Activated CD4-positive, alpha-beta memory T cell treated with anti-CD3 and anti-CD28 coated beads for 36 hours (primary cell): ENCODE measurements around the gene MYH9. TPM values are rescaled to one million over a fixed set of nuclear protein-coding genes. Genes with fewer than 3 reads are reported as not detected.
A peak's percentile ranks its signal among the peaks of the same experiment; 100 is the strongest.
"Not testable (repeated sequence)": the region's sequence is repeated elsewhere in the genome, so short reads cannot be mapped to it uniquely, and the experiment has no call there.

Experiments used
- CTCF ChIA-PET: fragments of 350-600 bp; sonication (Branson Sonifier 250); formaldehyde crosslinking; loops from one replicate; lab custom pipeline; 2021; ENCODE audit warnings: antibody characterized with exemption, inconsistent platforms; lab: Charles Lee
- POLR2A ChIA-PET: fragments of 350-600 bp; sonication (Branson Sonifier 250); formaldehyde crosslinking; loops from one replicate; lab custom pipeline; 2021; ENCODE audit warnings: antibody characterized with exemption; lab: Charles Lee
- DNase-seq: peaks from one replicate; pipeline ENCODE4 v3.0.0-alpha.2; 2020
- H3K27ac Mint-ChIP-seq: one replicate; pipeline ENCODE4 v1.8.0; 2021; ENCODE audit warnings: mixed read lengths
- H3K27me3 Mint-ChIP-seq: one replicate; pipeline ENCODE4 v1.8.0; 2021; ENCODE audit warnings: mixed read lengths
- H3K36me3 Mint-ChIP-seq: one replicate; pipeline ENCODE4 v1.8.0; 2021; ENCODE audit warnings: mixed read lengths
- H3K4me1 Mint-ChIP-seq: one replicate; pipeline ENCODE4 v1.8.0; 2021; ENCODE audit warnings: low read depth, mixed read lengths
- H3K4me3 Mint-ChIP-seq: one replicate; pipeline ENCODE4 v1.8.0; 2021; ENCODE audit warnings: mild to moderate bottlenecking, mixed read lengths
- H3K9me3 Mint-ChIP-seq: one replicate; pipeline ENCODE4 v1.8.0; 2021; ENCODE audit warnings: mixed read lengths
- intact Hi-C: fragments of 100-400 bp; cut with micrococcal nuclease; formaldehyde crosslinking; loops from one replicate; pipeline ENCODE4 v1.15.1; 2023
- total RNA-seq, 2 experiments: library from RNA; stranded (reverse); gene quantifications; one replicate each; pipeline ENCODE4 v1.2.3, GENCODE V29; 2021

MYH9 gene
- total RNA-seq, 2 experiments from 2014 or later: 712 to 720 TPM

DNA sequence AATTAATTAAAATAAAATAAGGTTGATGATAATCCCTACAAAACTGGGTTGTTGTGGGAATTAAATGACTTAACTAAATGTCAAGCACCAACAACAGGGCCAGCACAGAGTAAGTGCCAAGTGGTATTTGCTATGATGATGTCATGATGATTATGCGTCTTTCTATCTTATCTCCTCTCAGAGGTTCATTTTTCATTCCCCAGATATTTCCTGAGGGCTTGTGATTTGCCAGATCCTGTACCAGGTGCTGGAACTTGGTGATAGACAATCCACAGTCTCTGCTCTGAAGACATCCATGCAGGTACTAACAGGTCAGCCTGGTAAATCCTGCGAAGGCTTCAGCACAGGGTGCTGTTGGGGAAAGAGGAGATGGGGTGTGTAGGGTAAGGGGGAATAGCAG is 8.1 kb upstream of the MYH9 start:
- ChIA-PET CTCF (interaction anchor here (0.6 to 0.7 kb wide), 2 partner anchors 68 to 88 kb away, joined by 3 read pairs; no protein-coding TSS in a partner anchor), POLR2A (no interaction called here)
- intact Hi-C loops: no loop called here
- Mint-ChIP-seq H3K4me1 (peaks cover 21% of the 10 kb centered on the region), H3K27ac (peak overlapping the region; percentile 21), H3K36me3 (no peaks in the 10 kb centered on the region), H3K27me3 (no peaks in the 10 kb centered on the region), H3K4me3 (no peak overlapping the region), H3K9me3 (no peaks in the 10 kb centered on the region)
- no peak for DNase-seq

DNA sequence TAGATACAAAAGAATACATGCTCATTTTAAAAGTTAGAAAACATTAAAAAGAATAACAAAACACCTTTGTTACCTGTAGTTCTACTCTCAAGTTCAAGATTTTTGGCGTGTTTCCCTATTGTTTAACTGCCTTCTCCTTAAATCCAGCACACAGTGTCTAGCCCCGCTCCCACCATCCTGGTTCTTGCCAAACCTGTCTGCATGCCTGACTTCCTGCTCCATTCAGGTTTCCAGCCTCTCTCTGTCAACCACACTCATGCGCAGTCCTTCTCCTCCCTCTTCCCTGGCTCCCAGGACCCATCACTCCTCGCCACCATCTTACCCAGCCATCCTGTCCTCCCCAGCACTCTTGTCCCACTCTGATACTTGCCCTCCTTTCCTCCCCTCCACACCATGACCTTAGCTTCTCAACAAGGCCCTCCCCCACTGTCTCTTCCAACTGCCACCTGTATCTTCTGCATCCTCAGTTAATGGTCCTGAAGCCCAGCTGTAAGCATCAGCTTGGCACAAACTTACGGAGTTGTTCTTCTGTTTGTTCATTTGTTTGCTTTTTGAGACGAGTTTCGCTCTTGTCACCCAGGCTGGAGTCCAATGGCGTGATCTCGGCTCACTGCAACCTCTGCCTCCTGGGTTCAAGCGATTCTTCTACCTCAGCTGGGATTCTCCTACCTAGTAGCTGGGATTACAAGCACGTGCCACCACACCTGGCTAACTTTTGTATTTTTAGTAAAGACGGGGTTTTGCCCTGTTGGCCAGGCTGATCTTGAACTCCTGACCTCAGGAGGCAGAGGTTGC is 7.5 kb upstream of the MYH9 start:
- no peaks in the 10 kb centered on the region for H3K9me3 Mint-ChIP-seq
- H3K27ac Mint-ChIP-seq: peak overlapping the region; percentile 42
- intact Hi-C loops: no loop called here
- DNase-seq: no peak
- CTCF ChIA-PET: interaction anchor here (1.2 to 1.5 kb wide), 2 partner anchors 75 to 94 kb away, joined by 3 to 5 read pairs; no protein-coding TSS in a partner anchor
- POLR2A ChIA-PET: no interaction called here
- no peaks in the 10 kb centered on the region for H3K27me3 Mint-ChIP-seq
- no peaks in the 10 kb centered on the region for H3K36me3 Mint-ChIP-seq
- H3K4me1 Mint-ChIP-seq: peaks cover 21% of the 10 kb centered on the region
- H3K4me3 Mint-ChIP-seq: no peak overlapping the region

DNA sequence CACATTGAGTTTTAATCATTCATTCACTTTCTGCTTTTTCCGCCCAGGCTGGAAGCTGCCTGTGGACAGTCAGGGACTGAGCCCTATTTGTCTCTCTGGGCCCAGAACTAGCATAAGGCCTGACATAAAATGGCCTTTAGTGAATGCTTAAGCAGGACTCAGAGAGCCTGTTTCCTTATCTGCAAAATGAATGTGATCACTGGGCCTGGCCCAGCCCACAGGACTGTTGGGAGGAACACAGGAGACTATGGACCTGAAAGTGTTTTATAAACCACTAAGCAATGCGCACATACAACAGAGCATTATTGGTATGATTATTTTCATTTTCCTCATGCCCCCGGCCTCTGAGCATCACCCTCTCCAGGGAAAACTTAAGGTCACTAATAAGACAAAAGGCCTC is 3.9 kb upstream of the MYH9 start:
- H3K27me3 Mint-ChIP-seq: no peaks in the 10 kb centered on the region
- ChIA-PET CTCF (no interaction called here), POLR2A (no interaction called here)
- no peak overlapping the region for H3K4me3 Mint-ChIP-seq
- H3K4me1 Mint-ChIP-seq: peaks cover 14% of the 10 kb centered on the region
- intact Hi-C loops: no loop called here
- DNase-seq: no peak
- H3K27ac Mint-ChIP-seq: no peak overlapping the region
- H3K36me3 Mint-ChIP-seq: peaks cover 2% of the 10 kb centered on the region
- no peaks in the 10 kb centered on the region for H3K9me3 Mint-ChIP-seq

DNA sequence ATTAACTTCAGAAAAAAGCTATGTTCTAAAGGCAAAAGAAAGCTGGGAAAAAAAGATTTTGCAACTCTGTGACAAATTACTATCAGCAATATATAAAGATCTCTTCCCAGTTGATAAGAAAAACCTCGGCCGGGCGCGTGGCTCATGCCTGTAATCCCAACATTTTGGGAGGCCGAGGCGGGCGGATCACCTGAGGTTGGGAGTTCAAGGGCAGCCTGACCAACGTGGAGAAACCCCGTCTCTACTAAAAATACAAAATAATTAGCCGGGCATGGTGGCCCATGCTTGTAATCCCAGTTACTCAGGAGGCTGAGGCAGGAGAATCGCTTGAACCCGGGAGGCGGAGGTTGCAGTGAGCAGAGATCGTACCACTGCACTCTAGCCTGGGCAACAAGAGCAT is 1.4 kb upstream of the MYH9 start:
- intact Hi-C loops: loop anchor here (2.0 kb wide), 1 partner anchor 16 kb away; no protein-coding TSS in a partner anchor
- Mint-ChIP-seq H3K36me3 (peaks cover 26% of the 10 kb centered on the region), H3K4me3 (peak overlapping the region; percentile 95), H3K4me1 (peaks cover 21% of the 10 kb centered on the region)
- H3K27me3 Mint-ChIP-seq, H3K27ac Mint-ChIP-seq, DNase-seq, H3K9me3 Mint-ChIP-seq: not testable (repeated sequence)
- ChIA-PET CTCF (interaction anchor here (1.7 to 3.4 kb wide), 3 partner anchors 82 to 97 kb away, joined by 5 to 12 read pairs (median 7); no protein-coding TSS in a partner anchor), POLR2A (interaction anchor here (1.3 kb wide), 2 partner anchors 12 to 46 kb away, joined by 4 to 6 read pairs; no protein-coding TSS in a partner anchor)

DNA sequence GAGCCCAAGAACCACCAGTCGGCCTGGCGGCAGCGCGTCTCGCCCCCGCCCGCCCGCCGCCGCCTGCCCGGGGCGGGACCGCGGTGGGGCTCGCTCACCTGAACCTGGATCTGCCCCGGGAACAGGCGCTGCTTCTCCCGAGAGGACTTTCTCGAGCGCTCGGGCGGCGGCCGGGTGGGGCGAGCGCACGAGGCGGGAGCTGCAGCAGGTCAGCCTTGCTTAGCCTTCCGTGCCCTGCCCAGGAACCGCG is 133 bp downstream of the MYH9 start:
- Mint-ChIP-seq H3K9me3 (no peaks in the 10 kb centered on the region), H3K36me3 (peaks cover 37% of the 10 kb centered on the region), H3K27ac (peak overlapping the region; percentile 84), H3K4me1 (peaks cover 35% of the 10 kb centered on the region), H3K4me3 (peak overlapping the region; percentile 95), H3K27me3 (no peaks in the 10 kb centered on the region)
- no peak for DNase-seq
- ChIA-PET CTCF (interaction anchor here (0.6 to 5.0 kb wide), 8 partner anchors 18 to 902 kb away, joined by 3 to 34 read pairs (median 5); no protein-coding TSS in a partner anchor), POLR2A (interaction anchor here (0.6 to 1.7 kb wide), 20 partner anchors 8 to 142 kb away, joined by 3 to 12 read pairs (median 4); partner anchors contain the start of genes EIF3D and TXN2)
- intact Hi-C loops: no loop called here

DNA sequence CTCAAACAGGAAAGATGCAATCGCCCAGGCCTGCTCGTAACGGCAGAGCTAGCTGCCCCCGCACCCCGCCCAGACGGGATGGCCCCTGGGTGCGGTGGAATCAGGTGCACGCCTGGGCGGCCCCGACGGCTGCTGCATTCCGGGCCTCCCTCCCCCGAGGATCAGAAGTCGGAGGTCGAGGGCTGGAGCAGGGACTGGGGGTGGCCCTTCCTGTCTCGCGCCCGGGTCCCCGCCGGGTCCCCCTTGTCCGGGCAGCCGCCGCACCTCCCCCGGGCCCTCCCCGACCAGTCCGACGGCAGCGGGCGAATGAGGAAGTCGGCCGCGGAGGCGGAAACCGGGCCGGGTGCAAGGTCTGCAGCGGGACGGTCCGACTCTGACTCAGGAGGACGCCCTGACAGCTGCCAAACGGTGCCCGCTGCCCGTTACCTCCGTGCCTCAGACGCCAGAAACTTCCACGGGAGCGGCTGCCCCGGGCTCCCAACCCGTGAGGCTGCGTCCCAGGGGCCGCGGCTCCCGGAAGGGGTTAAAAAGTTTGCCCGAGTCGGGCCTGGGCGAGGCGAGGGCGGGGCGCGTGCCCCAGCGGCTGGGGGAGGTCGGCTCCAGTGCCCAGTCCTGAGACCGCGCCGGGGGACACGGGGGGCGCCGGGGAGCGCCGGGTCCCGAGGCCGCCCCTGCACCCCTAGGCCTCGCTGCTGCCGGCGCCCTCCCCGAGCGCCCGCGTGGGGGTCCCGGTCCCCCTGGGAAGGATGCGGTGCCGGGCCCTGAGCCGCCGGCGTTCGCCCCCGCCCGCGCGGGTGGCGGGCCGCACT is 663 bp downstream of the MYH9 start:
- POLR2A ChIA-PET: interaction anchor here (0.5 to 4.3 kb wide), 19 partner anchors 9 to 95 kb away, joined by 3 to 39 read pairs (median 4); partner anchors contain the start of gene TXN2
- H3K36me3 Mint-ChIP-seq: peaks cover 37% of the 10 kb centered on the region

DNA sequence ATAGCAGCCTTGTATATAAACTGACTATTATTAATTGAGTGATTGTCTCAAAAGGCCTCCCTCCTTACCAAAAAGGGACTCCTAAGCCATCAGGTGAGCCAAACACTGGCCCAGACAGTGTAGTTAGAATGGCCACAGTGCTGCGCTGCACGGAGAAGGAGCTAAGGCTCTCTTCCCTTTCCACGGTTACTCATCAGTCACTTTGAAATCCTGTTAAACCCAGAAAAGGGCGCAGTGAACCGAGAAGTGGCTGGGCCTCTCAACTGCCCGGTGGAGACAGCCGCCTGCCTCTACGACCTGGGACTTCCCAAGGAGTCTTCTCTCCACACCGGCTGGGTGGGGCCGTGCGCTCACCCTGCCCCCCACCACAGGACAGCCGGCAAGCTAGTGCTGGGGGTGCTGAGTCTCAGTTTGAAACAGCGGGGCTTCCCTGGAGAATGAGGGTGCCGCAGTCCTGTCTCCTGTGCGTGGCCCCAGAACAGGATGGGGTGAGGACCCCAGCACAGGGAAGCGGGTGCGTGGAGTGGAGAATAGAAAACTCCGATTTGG is 1.3 kb downstream of the MYH9 start:
- no peaks in the 10 kb centered on the region for H3K27me3 Mint-ChIP-seq
- peaks cover 41% of the 10 kb centered on the region for H3K36me3 Mint-ChIP-seq
- no peaks in the 10 kb centered on the region for H3K9me3 Mint-ChIP-seq
- intact Hi-C loops: loop anchor here (1.0 kb wide), 4 partner anchors 9 to 54 kb away; no protein-coding TSS in a partner anchor
- POLR2A ChIA-PET: interaction anchor here (0.5 to 4.3 kb wide), 10 partner anchors 8 to 95 kb away, joined by 3 to 39 read pairs (median 3); partner anchors contain the start of gene TXN2
- CTCF ChIA-PET: interaction anchor here (1.0 to 5.0 kb wide), 5 partner anchors 17 to 85 kb away, joined by 3 to 34 read pairs (median 12); no protein-coding TSS in a partner anchor
- peak overlapping the region; percentile 93 for H3K4me3 Mint-ChIP-seq
- peak; percentile 80 for DNase-seq
- peaks cover 45% of the 10 kb centered on the region for H3K4me1 Mint-ChIP-seq
- H3K27ac Mint-ChIP-seq: peak overlapping the region; percentile 97

More for the DNA sequence above, 663 bp downstream of the MYH9 start:
- intact Hi-C loops: loop anchor here (1.0 kb wide), 4 partner anchors 10 to 55 kb away; no protein-coding TSS in a partner anchor
- Mint-ChIP-seq H3K4me3 (peak overlapping the region; percentile 93), H3K4me1 (peaks cover 39% of the 10 kb centered on the region), H3K27me3 (no peaks in the 10 kb centered on the region), H3K9me3 (no peaks in the 10 kb centered on the region), H3K27ac (peak overlapping the region; percentile 97)
- CTCF ChIA-PET: interaction anchor here (1.0 to 5.0 kb wide), 6 partner anchors 18 to 86 kb away, joined by 3 to 34 read pairs (median 10); no protein-coding TSS in a partner anchor
- DNase-seq: peak; percentile 80

DNA sequence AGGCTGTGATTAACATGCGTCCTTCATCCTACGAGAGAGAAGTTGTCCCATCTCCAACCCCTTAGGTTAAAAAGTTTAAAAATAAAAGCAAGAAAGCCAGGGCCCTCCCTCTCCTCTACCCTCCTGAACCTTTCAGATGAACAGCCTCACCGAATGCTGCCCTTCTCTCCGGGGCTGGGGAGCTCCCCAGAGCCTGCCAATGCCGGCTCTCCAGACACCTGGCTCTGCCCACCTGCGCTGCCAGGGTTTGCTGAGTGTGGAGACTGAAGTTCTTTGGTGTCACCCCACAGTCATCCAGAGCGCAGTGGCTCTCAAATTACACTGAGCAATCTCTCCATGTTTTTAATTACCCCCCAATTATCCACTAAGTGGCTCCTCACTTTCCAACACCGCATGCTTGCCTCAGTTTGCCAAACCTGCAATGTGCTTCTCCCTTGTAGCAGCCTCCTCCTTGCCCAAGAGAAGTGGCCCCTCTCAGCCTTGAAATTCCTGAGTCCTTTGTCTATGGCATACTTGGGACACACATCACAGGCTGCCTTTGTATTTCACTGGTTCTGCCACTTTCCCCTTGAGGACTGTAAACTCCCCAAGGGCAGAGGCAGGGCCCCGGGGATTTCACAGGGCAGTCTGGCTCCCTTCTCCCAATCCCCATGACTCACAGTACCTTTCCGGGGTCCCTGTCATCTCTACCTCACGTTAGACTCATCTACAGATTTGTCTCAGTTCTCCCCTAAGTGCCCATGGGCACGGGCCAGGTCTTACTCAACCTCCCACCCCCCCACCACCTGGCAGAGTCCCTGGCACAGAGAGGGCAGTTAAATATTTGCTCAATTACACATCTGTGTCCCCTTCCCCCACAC is 2.0 kb downstream of the MYH9 start:
- H3K4me1 Mint-ChIP-seq: peaks cover 52% of the 10 kb centered on the region
- DNase-seq: peak; percentile 88
- H3K4me3 Mint-ChIP-seq: peak overlapping the region; percentile 93
- peak overlapping the region; percentile 97 for H3K27ac Mint-ChIP-seq
- POLR2A ChIA-PET: interaction anchor here (0.7 to 4.3 kb wide), 9 partner anchors 7 to 87 kb away, joined by 3 to 39 read pairs (median 4); no protein-coding TSS in a partner anchor
- CTCF ChIA-PET: interaction anchor here (1.0 to 5.0 kb wide), 13 partner anchors 9 to 99 kb away, joined by 3 to 34 read pairs (median 4); no protein-coding TSS in a partner anchor
- no peaks in the 10 kb centered on the region for H3K9me3 Mint-ChIP-seq
- H3K27me3 Mint-ChIP-seq: no peaks in the 10 kb centered on the region
- H3K36me3 Mint-ChIP-seq: peaks cover 42% of the 10 kb centered on the region
- intact Hi-C loops: loop anchor here (1.0 kb wide), 4 partner anchors 8 to 53 kb away; no protein-coding TSS in a partner anchor

DNA sequence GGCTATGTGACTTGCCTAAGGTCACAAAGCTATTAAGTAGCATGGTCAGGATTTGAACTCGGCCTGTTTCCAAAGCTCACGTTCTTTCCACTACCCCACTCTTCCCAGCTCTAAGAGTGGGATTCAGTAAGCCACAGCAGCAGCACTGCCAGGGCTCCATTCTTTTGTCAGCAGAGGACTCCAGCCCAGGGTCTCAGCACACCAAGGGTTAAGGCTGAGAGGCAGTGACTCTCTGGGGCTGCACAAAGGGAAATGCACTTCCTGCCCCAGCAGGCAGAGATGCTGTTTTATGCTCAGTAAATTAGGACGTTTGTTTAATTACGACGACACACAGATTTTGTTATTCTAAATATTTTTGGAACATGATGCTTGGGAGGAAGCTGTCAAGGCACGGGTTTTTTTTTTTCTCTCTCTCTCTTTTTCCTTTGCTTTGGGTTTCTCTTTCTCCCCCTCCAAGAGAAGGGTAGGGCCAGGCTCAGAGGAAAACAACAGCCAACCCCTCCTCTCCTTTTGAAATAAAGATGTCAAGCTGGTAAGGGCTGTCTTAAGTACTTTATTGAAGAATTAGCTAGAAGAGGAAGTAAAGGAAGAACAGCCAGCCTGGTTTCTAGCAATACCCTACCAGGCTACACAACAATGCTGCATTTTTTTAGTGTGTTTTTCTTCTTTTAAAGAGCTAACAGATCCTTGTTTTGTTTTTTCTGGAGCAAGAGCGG is 2.8 kb downstream of the MYH9 start:
- intact Hi-C loops: no loop called here
- peaks cover 45% of the 10 kb centered on the region for H3K36me3 Mint-ChIP-seq
- H3K27me3 Mint-ChIP-seq: no peaks in the 10 kb centered on the region
- peaks cover 60% of the 10 kb centered on the region for H3K4me1 Mint-ChIP-seq
- ChIA-PET POLR2A (interaction anchor here (0.7 to 4.3 kb wide), 8 partner anchors 13 to 53 kb away, joined by 3 to 39 read pairs (median 4); no protein-coding TSS in a partner anchor), CTCF (interaction anchor here (0.9 to 5.0 kb wide), 12 partner anchors 8 to 98 kb away, joined by 3 to 34 read pairs (median 5); no protein-coding TSS in a partner anchor)
- DNase-seq: peak; percentile 60
- peak overlapping the region; percentile 93 for H3K4me3 Mint-ChIP-seq
- H3K9me3 Mint-ChIP-seq: no peaks in the 10 kb centered on the region
- H3K27ac Mint-ChIP-seq: peak overlapping the region; percentile 97

DNA sequence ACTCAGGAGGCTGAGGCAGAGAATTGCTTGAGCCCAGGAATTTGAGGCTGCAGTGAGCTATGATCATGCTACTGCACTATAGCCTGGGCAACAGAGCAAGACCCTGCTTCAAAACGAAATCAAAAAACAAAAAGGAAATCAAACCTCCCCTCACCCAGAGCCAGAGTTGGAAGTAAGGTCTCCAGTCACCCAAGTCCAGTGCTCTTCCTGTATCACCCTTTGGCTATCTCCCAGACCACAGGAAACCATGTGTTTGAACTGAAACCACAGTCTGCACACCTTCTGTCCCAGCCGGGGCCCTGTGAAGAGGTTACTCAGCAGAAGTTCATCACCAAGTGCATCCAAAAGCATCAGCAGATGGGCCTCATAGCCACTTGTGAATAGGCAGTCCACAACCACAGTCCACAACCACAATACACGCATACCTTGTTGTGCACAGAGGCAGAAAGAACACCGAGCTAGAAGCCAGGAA is 4.6 kb downstream of the MYH9 start:
- POLR2A ChIA-PET: interaction anchor here (0.7 to 4.3 kb wide), 5 partner anchors 11 to 188 kb away, joined by 4 to 39 read pairs (median 4); no protein-coding TSS in a partner anchor
- intact Hi-C loops: loop anchor here (1.0 kb wide), 1 partner anchor 26 kb away; no protein-coding TSS in a partner anchor
- peaks cover 72% of the 10 kb centered on the region for H3K4me1 Mint-ChIP-seq

More for the DNA sequence above, 4.6 kb downstream of the MYH9 start:
- Mint-ChIP-seq H3K27ac (peak overlapping the region; percentile 97), H3K36me3 (peaks cover 49% of the 10 kb centered on the region), H3K27me3 (no peaks in the 10 kb centered on the region), H3K4me3 (peak overlapping the region; percentile 67), H3K9me3 (no peaks in the 10 kb centered on the region)
- DNase-seq: peak; percentile 86
- CTCF ChIA-PET: interaction anchor here (0.8 to 1.3 kb wide), 2 partner anchors 13 to 81 kb away, joined by 3 to 7 read pairs; no protein-coding TSS in a partner anchor
